ENCODE data around the gene FHIT.

Gene FHIT

DNA sequence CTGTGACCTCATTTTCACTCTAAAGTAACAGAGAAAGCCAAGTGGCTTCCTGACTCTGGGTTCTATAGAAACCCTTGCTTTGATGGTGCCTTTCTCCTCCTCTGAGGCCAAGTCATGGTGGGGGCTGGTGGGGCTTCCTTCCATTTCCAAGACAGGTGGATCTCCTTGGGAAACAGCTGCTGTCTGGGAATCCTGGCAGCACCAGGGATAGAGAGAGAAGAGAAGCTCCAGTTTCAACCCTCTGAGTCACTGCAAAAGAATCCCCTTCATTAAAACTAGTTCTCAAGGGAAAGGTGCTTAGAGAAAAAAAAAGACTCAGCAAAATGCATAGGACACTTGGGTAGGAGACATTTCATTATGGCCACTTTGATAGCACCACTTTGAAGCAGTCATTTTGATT lies 614.4 kb downstream of the FHIT start:
- H3K27ac ChIP-seq = no peak overlapping the region
- TF ChIP-seq, protein P1, sequence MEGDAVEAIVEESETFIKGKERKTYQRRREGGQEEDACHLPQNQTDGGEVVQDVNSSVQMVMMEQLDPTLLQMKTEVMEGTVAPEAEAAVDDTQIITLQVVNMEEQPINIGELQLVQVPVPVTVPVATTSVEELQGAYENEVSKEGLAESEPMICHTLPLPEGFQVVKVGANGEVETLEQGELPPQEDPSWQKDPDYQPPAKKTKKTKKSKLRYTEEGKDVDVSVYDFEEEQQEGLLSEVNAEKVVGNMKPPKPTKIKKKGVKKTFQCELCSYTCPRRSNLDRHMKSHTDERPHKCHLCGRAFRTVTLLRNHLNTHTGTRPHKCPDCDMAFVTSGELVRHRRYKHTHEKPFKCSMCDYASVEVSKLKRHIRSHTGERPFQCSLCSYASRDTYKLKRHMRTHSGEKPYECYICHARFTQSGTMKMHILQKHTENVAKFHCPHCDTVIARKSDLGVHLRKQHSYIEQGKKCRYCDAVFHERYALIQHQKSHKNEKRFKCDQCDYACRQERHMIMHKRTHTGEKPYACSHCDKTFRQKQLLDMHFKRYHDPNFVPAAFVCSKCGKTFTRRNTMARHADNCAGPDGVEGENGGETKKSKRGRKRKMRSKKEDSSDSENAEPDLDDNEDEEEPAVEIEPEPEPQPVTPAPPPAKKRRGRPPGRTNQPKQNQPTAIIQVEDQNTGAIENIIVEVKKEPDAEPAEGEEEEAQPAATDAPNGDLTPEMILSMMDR (IDR thresholded peaks at IDR 0.05) = no peak
- no peaks in the 10 kb centered on the region for H3K9me3 ChIP-seq (ENCODE audit: control insufficient read depth, low read length)
- H3K27me3 ChIP-seq (ENCODE audit: control insufficient read depth, insufficient read depth, low read length) = no peaks in the 10 kb centered on the region
- no peak overlapping the region for H2AFZ ChIP-seq
- no peak overlapping the region for H3K4me2 ChIP-seq (ENCODE audit: low read length)
- no peaks in the 10 kb centered on the region for H3K79me2 ChIP-seq
- no peak overlapping the region for H3K9ac ChIP-seq
- no peaks in the 10 kb centered on the region for H3K4me1 ChIP-seq
- no peak overlapping the region for H3K4me3 ChIP-seq (ENCODE audit: low read depth, low read length)
- no peaks in the 10 kb centered on the region for H3K36me3 ChIP-seq (ENCODE audit: control insufficient read depth, insufficient read depth, low read length)

DNA sequence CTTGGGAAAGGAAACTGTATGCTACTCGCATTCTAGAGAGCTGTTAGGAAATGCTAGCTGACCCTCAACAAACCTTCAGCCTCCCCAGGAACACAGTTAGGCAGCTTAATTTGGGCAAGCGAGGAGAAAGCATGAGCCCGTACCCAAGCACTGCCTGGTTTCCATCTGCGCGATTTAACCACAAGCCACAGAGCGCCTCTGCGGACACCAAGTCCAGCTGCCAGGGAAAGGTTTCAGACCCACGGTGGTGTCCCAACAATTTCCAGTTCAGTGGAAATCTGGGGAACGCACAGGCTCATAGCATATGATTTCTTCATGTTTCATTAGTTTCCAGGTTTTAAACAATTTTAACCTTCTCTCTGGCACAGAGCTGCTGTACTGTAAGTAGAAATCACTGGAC lies 617.6 kb downstream of the FHIT start:
- H3K4me3 ChIP-seq (ENCODE audit: low read depth, low read length) = no peak overlapping the region
- TF ChIP-seq, protein P1 (IDR thresholded peaks at IDR 0.05) = no peak
- no peaks in the 10 kb centered on the region for H3K79me2 ChIP-seq
- no peak overlapping the region for H3K9ac ChIP-seq
- H3K4me2 ChIP-seq (ENCODE audit: low read length) = no peak overlapping the region
- no peaks in the 10 kb centered on the region for H3K4me1 ChIP-seq
- no peak overlapping the region for H2AFZ ChIP-seq
- no peak overlapping the region for H3K27ac ChIP-seq
- H3K9me3 ChIP-seq (ENCODE audit: control insufficient read depth, low read length) = no peaks in the 10 kb centered on the region
- no peaks in the 10 kb centered on the region for H3K27me3 ChIP-seq (ENCODE audit: control insufficient read depth, insufficient read depth, low read length)
- no peaks in the 10 kb centered on the region for H3K36me3 ChIP-seq (ENCODE audit: control insufficient read depth, insufficient read depth, low read length)

DNA sequence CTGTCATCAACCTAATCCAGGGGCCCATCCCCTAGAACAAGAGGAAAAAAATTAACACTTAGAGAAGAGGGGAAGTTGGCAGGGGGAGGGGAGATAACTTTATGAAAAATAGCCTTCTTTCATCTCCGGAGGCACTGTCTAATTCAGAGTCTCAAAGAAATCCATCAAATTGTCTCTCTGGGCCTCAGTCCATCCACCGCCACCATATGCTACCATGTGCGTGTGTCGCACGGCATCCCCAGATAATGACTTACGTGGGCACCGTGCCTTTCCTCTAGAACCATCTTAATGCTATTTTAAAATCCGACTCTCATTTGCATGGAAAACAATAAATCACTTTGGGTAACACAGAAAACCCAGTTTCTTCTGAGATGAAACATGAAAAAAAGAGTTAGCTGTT lies 619.7 kb downstream of the FHIT start:
- TF ChIP-seq, protein P1 (IDR thresholded peaks at IDR 0.05) = no peak
- no peaks in the 10 kb centered on the region for H3K9me3 ChIP-seq (ENCODE audit: control insufficient read depth, low read length)
- H3K4me3 ChIP-seq (ENCODE audit: low read depth, low read length) = no peak overlapping the region
- no peak overlapping the region for H3K27ac ChIP-seq
- no peak overlapping the region for H3K9ac ChIP-seq
- H3K4me1 ChIP-seq = no peaks in the 10 kb centered on the region
- no peaks in the 10 kb centered on the region for H3K27me3 ChIP-seq (ENCODE audit: control insufficient read depth, insufficient read depth, low read length)
- H3K36me3 ChIP-seq (ENCODE audit: control insufficient read depth, insufficient read depth, low read length) = no peaks in the 10 kb centered on the region
- no peak overlapping the region for H3K4me2 ChIP-seq (ENCODE audit: low read length)
- H2AFZ ChIP-seq = no peak overlapping the region
- no peaks in the 10 kb centered on the region for H3K79me2 ChIP-seq

DNA sequence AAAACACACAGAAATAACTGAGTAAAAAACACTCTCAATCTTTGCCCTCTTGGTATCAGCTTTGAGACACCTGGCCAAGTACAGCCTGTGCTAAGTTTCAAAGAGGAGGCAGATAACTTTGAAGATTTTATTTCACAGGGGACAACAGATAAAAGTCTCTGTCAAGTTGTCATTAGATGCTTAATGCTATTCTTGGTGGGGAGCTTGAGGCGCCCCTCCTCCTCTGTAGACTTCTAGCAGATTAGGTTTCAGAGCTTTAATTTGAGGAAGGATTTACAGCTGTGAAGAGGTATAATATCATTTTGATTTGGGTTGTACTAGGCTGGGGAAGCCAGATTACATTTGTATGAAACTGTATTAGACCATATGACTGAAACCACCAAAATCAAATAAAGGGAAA lies 620.3 kb downstream of the FHIT start:
- Histone ChIP-seq H3K4me1 (no peaks in the 10 kb centered on the region), H3K36me3 (ENCODE audit: control insufficient read depth, insufficient read depth, low read length) (no peaks in the 10 kb centered on the region), H3K4me3 (ENCODE audit: low read depth, low read length) (no peak overlapping the region), H3K79me2 (no peaks in the 10 kb centered on the region), H3K9ac (no peak overlapping the region), H3K27ac (no peak overlapping the region), H3K9me3 (ENCODE audit: control insufficient read depth, low read length) (no peaks in the 10 kb centered on the region), H3K4me2 (ENCODE audit: low read length) (no peak overlapping the region), H2AFZ (no peak overlapping the region), H3K27me3 (ENCODE audit: control insufficient read depth, insufficient read depth, low read length) (no peaks in the 10 kb centered on the region)
- TF ChIP-seq, protein P1 (IDR thresholded peaks at IDR 0.05) = no peak

DNA sequence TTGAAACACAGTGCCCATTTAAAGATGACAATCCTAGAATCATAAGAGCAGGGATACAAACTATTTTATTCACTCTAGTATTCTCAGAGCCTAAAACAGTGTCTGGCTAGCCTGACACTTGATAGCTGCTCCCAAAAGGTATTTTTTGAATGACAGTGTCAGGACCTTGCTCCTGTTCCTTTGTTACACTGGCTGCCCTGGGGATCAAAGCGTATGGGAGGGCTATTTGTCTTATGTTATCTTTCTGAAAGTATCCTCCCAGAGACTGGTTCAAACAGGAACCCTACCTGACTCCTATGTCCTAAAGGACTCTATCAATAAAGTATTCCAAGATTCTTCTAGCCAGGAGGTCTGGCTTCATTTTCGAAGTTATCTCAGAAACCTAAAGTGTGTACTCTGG lies 621.4 kb downstream of the FHIT start:
- no peaks in the 10 kb centered on the region for H3K9me3 ChIP-seq (ENCODE audit: control insufficient read depth, low read length)
- TF ChIP-seq, protein P1 (IDR thresholded peaks at IDR 0.05) = no peak
- H3K36me3 ChIP-seq (ENCODE audit: control insufficient read depth, insufficient read depth, low read length) = no peaks in the 10 kb centered on the region
- no peak overlapping the region for H3K9ac ChIP-seq
- H3K4me3 ChIP-seq (ENCODE audit: low read depth, low read length) = no peak overlapping the region
- no peaks in the 10 kb centered on the region for H3K79me2 ChIP-seq
- H3K4me2 ChIP-seq (ENCODE audit: low read length) = no peak overlapping the region
- no peak overlapping the region for H2AFZ ChIP-seq
- no peaks in the 10 kb centered on the region for H3K4me1 ChIP-seq
- H3K27ac ChIP-seq = no peak overlapping the region
- H3K27me3 ChIP-seq (ENCODE audit: control insufficient read depth, insufficient read depth, low read length) = no peaks in the 10 kb centered on the region
